Endometrial microvascular endothelial cells (primary cell): ENCODE data around the gene ZNF302. TPM values are rescaled to one million over a fixed set of nuclear protein-coding genes. Genes with fewer than 3 reads are reported as not detected.
"Not testable (repeated sequence)": the region's sequence is repeated elsewhere in the genome, so short reads cannot be mapped to it uniquely, and the experiment has no call there.

Experiments
- in situ Hi-C: cut with HindIII; loops from 2 replicates; pipeline ENCODE4 v1.10.0; 2017; ENCODE audit warnings: low sequenced_read_pairs, low pct_unique_long_range_greater_than_20kb; ENCODE audit errors: inconsistent ontology term
- total RNA-seq: library from RNA; depleted of rRNA; stranded (reverse); fragments of >200 nt; gene quantifications from one replicate; pipeline ENCODE4 v1.2.3, GENCODE V29; 2015; ENCODE audit errors: inconsistent ontology term

ZNF302 gene
- total RNA-seq, 1 donor from 2014 or later = 12.5 TPM

- in situ Hi-C loops = not testable (repeated sequence)
These were observed 9.3 kb upstream of the ZNF302 start for GRCh38 chr19:34668077-34668689.

- in situ Hi-C loops = not testable (repeated sequence)
These were observed 8.8 kb upstream of the ZNF302 start for GRCh38 chr19:34668690-34669089.

GRCh38 chr19:34669305-34669704 lies 8.2 kb upstream of the ZNF302 start:
- in situ Hi-C loops = no loop called here

GRCh38 chr19:34671972-34672371 lies 5.5 kb upstream of the ZNF302 start:
- in situ Hi-C loops = no loop called here

- in situ Hi-C loops = no loop called here
These were observed 3.9 kb upstream of the ZNF302 start for GRCh38 chr19:34673590-34673989.

- in situ Hi-C loops = no loop called here
These were observed 2.2 kb upstream of the ZNF302 start for GRCh38 chr19:34675250-34675649.

- in situ Hi-C loops = no loop called here
These were observed 1.6 kb upstream of the ZNF302 start for GRCh38 chr19:34675919-34676318.

GRCh38 chr19:34676697-34677385 lies 637 bp upstream of the ZNF302 start, which contains the start of gene SCGB2B2:
Gene SCGB2B2, minus strand, starts transcription at chr19:34677159. Its CDS starts 82,596 bp downstream, at chr19:34594563.
- in situ Hi-C loops = no loop called here

- in situ Hi-C loops = no loop called here
These were observed 571 bp downstream of the ZNF302 start for GRCh38 chr19:34678085-34678412.

GRCh38 chr19:34678421-34678820 lies 943 bp downstream of the ZNF302 start:
- in situ Hi-C loops = no loop called here

GRCh38 chr19:34681478-34681877 lies 4.0 kb downstream of the ZNF302 start:
- in situ Hi-C loops = no loop called here

GRCh38 chr19:34685266-34685665 lies 7.8 kb downstream of the ZNF302 start:
- in situ Hi-C loops = not testable (repeated sequence)

GRCh38 chr19:34686455-34686854 lies 9.0 kb downstream of the ZNF302 start:
- in situ Hi-C loops = no loop called here

- in situ Hi-C loops = no loop called here
These were observed 9.9 kb downstream of the ZNF302 start for GRCh38 chr19:34687348-34687747.

GRCh38 chr19:34688592-34688991 lies 11.1 kb downstream of the ZNF302 start:
- in situ Hi-C loops = no loop called here

- in situ Hi-C loops = no loop called here
These were observed 12.9 kb downstream of the ZNF302 start for GRCh38 chr19:34690372-34690771.

- in situ Hi-C loops = no loop called here
These were observed 15.1 kb downstream of the ZNF302 start for GRCh38 chr19:34692549-34692948.

- in situ Hi-C loops = no loop called here
These were observed 30.2 kb downstream of the ZNF302 start for GRCh38 chr19:34707661-34708060.

- in situ Hi-C loops = no loop called here
These were observed 34.4 kb downstream of the ZNF302 start for GRCh38 chr19:34711890-34712289.

- in situ Hi-C loops = no loop called here
These were observed 35.1 kb downstream of the ZNF302 start for GRCh38 chr19:34712395-34713261.
